ENCODE results near the gene RBBP8NL. TPM values are rescaled to one million over a fixed set of nuclear protein-coding genes. Genes with fewer than 3 reads are reported as not detected.

The RBBP8NL gene
- total and polyA plus RNA-seq, 4 donors = 0.21 to 1.3 (median 1.1) TPM

DNA sequence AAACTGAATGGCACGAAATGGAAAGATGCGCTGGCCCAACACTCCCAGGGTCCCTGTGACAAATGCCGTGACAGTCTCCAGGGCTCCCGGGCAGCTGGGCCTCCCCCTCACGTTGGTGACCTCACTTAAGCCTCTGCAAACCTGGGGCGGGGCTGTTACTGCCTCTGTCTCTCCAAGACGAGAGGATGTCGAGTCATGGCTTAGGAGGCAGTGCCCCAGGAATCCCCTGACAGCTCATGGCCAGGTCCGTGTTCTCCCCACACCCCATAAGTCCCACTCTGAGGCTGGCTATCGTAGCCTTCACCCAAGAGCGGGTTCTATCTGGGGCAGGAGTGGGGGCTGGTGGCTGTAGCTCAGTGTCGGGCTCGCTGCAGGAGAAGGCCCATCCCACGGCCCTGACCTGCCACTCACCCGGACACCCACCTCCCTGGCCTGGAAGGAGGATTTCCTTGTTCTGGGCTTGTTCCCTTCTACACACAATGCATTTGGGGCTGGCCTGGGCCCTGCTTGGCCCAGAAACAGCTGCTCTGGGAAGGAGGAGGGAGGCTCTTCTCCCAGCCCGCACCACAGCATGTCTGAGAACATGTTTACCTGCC lies 46.0 kb downstream of the RBBP8NL start:
- DNase-seq = no peak
- 59 to 71% methylated on average over 16 of the region's 16 CpGs for WGBS, 2 donors

DNA sequence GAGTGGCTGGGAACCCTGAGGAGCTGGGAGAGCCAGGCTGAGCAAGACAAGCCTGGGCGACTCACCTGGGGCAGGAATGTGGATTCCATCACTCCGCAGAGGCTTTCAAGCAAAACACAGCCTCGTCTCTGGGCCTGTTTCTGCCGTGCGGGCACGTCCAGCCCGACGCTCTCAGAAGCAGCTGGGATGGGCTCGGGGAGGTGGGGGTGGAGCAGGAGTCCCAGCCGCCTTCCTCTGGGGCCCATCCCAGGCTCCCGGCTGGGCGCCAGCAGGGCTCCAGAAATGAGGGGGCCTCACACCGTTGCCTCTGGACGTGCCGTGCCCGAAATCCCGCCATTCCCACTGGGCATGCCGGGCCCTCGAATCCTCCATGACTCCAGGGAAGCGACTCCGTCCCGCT lies 49.1 kb downstream of the RBBP8NL start:
- Histone ChIP-seq H3K27ac (ENCODE audit: low read depth in 1 of 2, low read length in 1 of 2) (peak overlapping the region in 1 of 2 donors; percentile 77), H3K4me3 (no peak overlapping the region), H3K4me1 (ENCODE audit: control insufficient read depth in 5 of 5, insufficient read depth in 5 of 5, low read length in 5 of 5) (peaks cover 0 to 60% (median 32%) of the 10 kb centered on the region in 5 donors), H3K9ac (ENCODE audit: insufficient read depth in 1 of 2, low read length in 2 of 2) (no peak overlapping the region), H3K27me3 (ENCODE audit: control insufficient read depth in 3 of 3, insufficient read depth in 3 of 3, low read length in 2 of 3) (no peaks in the 10 kb centered on the region), H3K36me3 (ENCODE audit: control insufficient read depth in 4 of 4, insufficient read depth in 4 of 4, low read length in 4 of 4) (peaks cover 0 to 7% (median 3%) of the 10 kb centered on the region in 4 donors), H3K9me3 (ENCODE audit: control insufficient read depth in 4 of 4, insufficient read depth in 3 of 4, low read length in 3 of 4) (no peaks in the 10 kb centered on the region)
- no peak for ATAC-seq (ENCODE audit: insufficient read depth, low FRiP score)
- 63 to 83% methylated on average over 22 of the region's 22 CpGs for WGBS, 2 donors
- TF ChIP-seq, protein P1, sequence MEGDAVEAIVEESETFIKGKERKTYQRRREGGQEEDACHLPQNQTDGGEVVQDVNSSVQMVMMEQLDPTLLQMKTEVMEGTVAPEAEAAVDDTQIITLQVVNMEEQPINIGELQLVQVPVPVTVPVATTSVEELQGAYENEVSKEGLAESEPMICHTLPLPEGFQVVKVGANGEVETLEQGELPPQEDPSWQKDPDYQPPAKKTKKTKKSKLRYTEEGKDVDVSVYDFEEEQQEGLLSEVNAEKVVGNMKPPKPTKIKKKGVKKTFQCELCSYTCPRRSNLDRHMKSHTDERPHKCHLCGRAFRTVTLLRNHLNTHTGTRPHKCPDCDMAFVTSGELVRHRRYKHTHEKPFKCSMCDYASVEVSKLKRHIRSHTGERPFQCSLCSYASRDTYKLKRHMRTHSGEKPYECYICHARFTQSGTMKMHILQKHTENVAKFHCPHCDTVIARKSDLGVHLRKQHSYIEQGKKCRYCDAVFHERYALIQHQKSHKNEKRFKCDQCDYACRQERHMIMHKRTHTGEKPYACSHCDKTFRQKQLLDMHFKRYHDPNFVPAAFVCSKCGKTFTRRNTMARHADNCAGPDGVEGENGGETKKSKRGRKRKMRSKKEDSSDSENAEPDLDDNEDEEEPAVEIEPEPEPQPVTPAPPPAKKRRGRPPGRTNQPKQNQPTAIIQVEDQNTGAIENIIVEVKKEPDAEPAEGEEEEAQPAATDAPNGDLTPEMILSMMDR (IDR thresholded peaks at IDR 0.05; ENCODE audit: control extremely low read depth, extremely low read depth) = no peak
- DNase-seq = peak; percentile 51 to 60 (median 59)

More for the DNA sequence above, 46.0 kb downstream of the RBBP8NL start:
- TF ChIP-seq, protein P1 (IDR thresholded peaks at IDR 0.05; ENCODE audit: control extremely low read depth, extremely low read depth) = no peak
- peaks cover 0 to 7% (median 3%) of the 10 kb centered on the region in 4 donors for H3K36me3 ChIP-seq (ENCODE audit: control insufficient read depth in 4 of 4, insufficient read depth in 4 of 4, low read length in 4 of 4)
- H3K4me3 ChIP-seq = no peak overlapping the region
- no peaks in the 10 kb centered on the region for H3K27me3 ChIP-seq (ENCODE audit: control insufficient read depth in 3 of 3, insufficient read depth in 3 of 3, low read length in 2 of 3)
- H3K9me3 ChIP-seq (ENCODE audit: control insufficient read depth in 4 of 4, insufficient read depth in 3 of 4, low read length in 3 of 4) = no peaks in the 10 kb centered on the region
- ATAC-seq (ENCODE audit: insufficient read depth, low FRiP score) = no peak
- no peak overlapping the region for H3K9ac ChIP-seq (ENCODE audit: insufficient read depth in 1 of 2, low read length in 2 of 2)
- H3K4me1 ChIP-seq (ENCODE audit: control insufficient read depth in 5 of 5, insufficient read depth in 5 of 5, low read length in 5 of 5) = peaks cover 2 to 47% (median 26%) of the 10 kb centered on the region in 5 donors
- H3K27ac ChIP-seq (ENCODE audit: low read depth in 1 of 2, low read length in 1 of 2) = peak overlapping the region; percentile 81 to 86

DNA sequence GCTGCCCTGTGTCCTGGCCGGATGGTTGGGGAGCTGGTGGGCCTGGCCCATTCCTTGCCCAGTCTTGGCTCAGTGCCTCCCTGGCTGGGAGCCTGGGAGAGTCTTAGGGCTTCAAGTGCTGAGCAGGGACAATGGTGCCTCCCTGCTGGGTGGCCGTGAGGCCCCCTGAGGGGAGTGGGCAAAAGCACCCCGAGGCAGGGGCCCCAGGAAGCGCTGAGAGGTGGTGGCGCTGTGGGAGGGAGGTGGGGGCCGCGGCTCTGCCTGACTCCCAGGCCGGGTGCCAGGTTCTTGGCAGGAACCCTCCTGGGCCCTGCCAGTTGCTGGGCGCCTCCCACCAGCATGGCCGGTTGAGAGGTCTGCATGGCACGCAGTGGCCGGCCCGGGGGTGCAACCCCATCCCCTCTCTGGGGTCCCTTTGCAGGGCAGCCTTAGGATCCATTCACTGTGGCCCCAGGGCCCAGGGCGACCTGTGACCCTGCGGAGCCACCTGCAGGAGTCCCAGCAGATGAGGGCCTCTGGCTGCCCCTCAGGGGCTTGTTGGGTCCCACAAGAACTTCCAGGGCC lies 49.6 kb downstream of the RBBP8NL start:
- 51 to 75% methylated on average over 15 of the region's 15 CpGs for WGBS, 2 donors
- peak overlapping the region in 1 of 2 donors; percentile 77 for H3K27ac ChIP-seq (ENCODE audit: low read depth in 1 of 2, low read length in 1 of 2)
- ATAC-seq (ENCODE audit: insufficient read depth, low FRiP score) = no peak

More for the DNA sequence above, 49.6 kb downstream of the RBBP8NL start:
- Histone ChIP-seq H3K27me3 (ENCODE audit: control insufficient read depth in 3 of 3, insufficient read depth in 3 of 3, low read length in 2 of 3) (no peaks in the 10 kb centered on the region), H3K36me3 (ENCODE audit: control insufficient read depth in 4 of 4, insufficient read depth in 4 of 4, low read length in 4 of 4) (peaks cover 0 to 7% (median 3%) of the 10 kb centered on the region in 4 donors), H3K9ac (ENCODE audit: insufficient read depth in 1 of 2, low read length in 2 of 2) (peak overlapping the region in 1 of 2 donors; percentile 23), H3K4me3 (no peak overlapping the region), H3K9me3 (ENCODE audit: control insufficient read depth in 4 of 4, insufficient read depth in 3 of 4, low read length in 3 of 4) (no peaks in the 10 kb centered on the region), H3K4me1 (ENCODE audit: control insufficient read depth in 5 of 5, insufficient read depth in 5 of 5, low read length in 5 of 5) (peaks cover 0 to 60% (median 32%) of the 10 kb centered on the region in 5 donors)
- TF ChIP-seq, protein P1 (IDR thresholded peaks at IDR 0.05; ENCODE audit: control extremely low read depth, extremely low read depth) = no peak
- peak; percentile 51 to 67 (median 60) for DNase-seq

Data from lung (tissue), 12 donors.